CD4-positive, alpha-beta T cell treated with Interleukin-4 for 4 hours (primary cell): ENCODE measurements around the gene C1QL1.

Experiments
- DNase-seq: peaks from one replicate; pipeline ENCODE4 v3.0.0-alpha.2; 2020

The C1QL1 gene

DNA sequence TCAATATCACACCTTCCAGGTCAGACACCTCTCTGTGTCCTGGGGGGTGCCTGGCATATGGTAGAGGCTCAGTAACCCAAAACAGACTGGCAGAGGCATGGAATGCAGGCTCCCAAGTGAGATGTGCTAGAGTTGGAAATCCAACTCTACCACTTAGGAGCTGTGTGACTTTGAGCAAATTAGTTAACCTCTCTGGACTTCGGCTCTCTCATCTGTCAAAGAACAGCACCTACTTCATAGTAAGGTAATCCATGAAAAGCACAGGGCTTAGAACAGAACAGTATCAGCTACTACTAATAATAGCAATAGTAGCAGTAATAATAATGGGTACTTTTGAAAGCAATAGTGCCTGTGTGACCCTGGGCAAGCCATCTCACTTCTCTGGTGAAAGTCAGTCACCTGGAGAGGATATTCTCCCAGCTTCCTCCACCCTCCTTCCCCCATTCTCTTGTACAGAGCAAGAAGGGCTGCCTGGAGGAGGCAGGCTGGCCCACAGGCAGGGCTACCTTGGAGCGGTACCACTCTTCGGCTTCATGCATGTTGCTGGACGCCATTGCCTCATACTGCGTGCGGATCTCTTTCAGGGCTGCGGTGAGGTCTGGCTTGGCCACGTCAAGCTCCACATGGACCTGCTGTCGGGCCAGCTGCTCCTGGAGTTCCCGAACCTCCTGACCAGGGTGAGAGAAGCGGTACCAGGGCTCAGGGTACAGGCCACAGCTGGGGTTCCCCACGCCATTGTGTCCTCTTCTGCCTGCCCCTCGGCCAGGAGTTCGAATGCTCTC, 55.1 kb downstream of the C1QL1 start:
- no peak for DNase-seq

GRCh38 chr17:44911133-44912001, 56.7 kb downstream of the C1QL1 start:
- peak; percentile 53 for DNase-seq

- DNase-seq = no peak
Measured at GRCh38 chr17:44910231-44911106, 57.6 kb downstream of the C1QL1 start.
